ENCODE data around the gene VIP. TPM values are rescaled to one million over a fixed set of nuclear protein-coding genes. Genes with fewer than 3 reads are reported as not detected.

VIP gene
- total RNA-seq, 1 experiment from 2014 or later: not detected

DNA sequence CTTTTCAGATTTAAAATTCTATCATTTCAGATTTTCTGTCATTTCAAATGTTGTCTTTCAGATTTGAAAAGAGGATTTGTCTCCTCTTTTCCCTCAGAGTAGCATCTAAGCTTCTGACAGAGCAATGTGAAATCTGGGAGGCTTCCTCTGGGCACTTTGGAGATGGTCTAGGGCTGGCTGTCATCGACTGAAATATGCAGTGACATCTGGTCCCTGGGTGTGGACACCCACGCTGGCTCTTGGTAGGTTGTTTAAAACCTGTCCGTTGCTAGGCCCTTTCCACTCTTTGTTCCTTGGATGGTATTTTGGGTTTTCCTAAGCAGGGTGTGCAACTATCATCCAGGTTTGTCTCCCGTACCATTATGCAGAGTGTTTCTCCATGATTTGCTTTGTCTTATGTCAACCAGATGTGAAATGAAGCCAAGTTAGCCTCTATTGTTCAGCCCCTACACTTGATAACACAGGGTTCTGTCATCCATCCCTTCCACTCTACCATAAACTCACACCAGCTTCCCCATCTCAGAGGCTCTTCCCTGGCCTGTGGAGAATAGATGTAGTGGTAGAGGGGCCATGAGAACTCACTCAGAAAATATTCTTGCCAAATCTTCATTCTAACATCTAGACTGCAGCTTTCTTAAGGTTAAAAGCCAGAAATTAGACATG is 5.0 kb upstream of the VIP start:
- Histone ChIP-seq H3K9ac (ENCODE audit: low read length) (no peak overlapping the region), H3K79me2 (ENCODE audit: insufficient read depth, low read length) (no peaks in the 10 kb centered on the region), H3K27ac (ENCODE audit: low read depth, low read length) (no peak overlapping the region), H4K20me1 (ENCODE audit: insufficient read depth) (no peaks in the 10 kb centered on the region), H3K9me2 (ENCODE audit: insufficient read depth) (no peaks in the 10 kb centered on the region), H3K36me3 (ENCODE audit: control insufficient read depth in 1 of 2, insufficient read depth in 2 of 2, low read length in 2 of 2) (no peaks in the 10 kb centered on the region), H3K9me3 (ENCODE audit: control insufficient read depth in 1 of 2, insufficient read depth in 1 of 2, low read depth in 1 of 2, low read length in 2 of 2) (no peaks in the 10 kb centered on the region), H3K4me1 (ENCODE audit: control insufficient read depth in 1 of 2, insufficient read depth in 2 of 2, low read length in 2 of 2) (no peaks in the 10 kb centered on the region; a peak in 1 of 4 replicates), H3K4me2 (ENCODE audit: low read length) (no peak overlapping the region), H3K27me3 (ENCODE audit: insufficient read depth, low read length) (peaks cover 32% of the 10 kb centered on the region), H3K4me3 (replicated peaks in 1 of 2; ENCODE audit: low read depth in 1 of 2, low read length in 2 of 2) (no peak overlapping the region), H2AFZ (ENCODE audit: low read depth, low read length, poor library complexity, severe bottlenecking) (no peak overlapping the region)
- CTCF ChIA-PET: no interaction called here
- TF ChIP-seq JUND (IDR thresholded peaks at IDR 0.05) (no peak), FOSL1 (IDR thresholded peaks at IDR 0.05; ENCODE audit: low read depth) (no peak), CTCF (IDR thresholded peaks at IDR 0.05 in 2 of 3, conservative IDR thresholded peaks at IDR 0.05 in 1 of 3; ENCODE audit: borderline replicate concordance in 1 of 3, insufficient read depth in 1 of 3, low read depth in 2 of 3, low read length in 2 of 3) (no peak), EGR1 (IDR thresholded peaks at IDR 0.05; ENCODE audit: low read depth) (no peak), ZBTB33 (IDR thresholded peaks at IDR 0.05; ENCODE audit: extremely low read depth, insufficient replicate concordance, low read length) (no peak)
- intact Hi-C loops (cut with micrococcal nuclease): loop anchor here (5.0 kb wide), 1 partner anchor 277 kb away; no protein-coding TSS in a partner anchor
- RAD21 ChIA-PET (ENCODE audit: low non-redundant PET in 1 of 2, low total read pairs in 2 of 2, uncharacterized antibody in 2 of 2, unreplicated experiment in 2 of 2): no interaction called here
- POLR2A ChIA-PET: no interaction called here
- no TSS peak for BruUV-seq (replicated peaks)
- ATAC-seq: no peak
- no peak for DNase-seq (ENCODE audit: low read depth, low spot score)
